KMS-11 (cell line): ENCODE results near the gene LUC7L.
A peak's percentile ranks its signal among the peaks of the same experiment; 100 is the strongest.
"Not testable (repeated sequence)": the region's sequence is repeated elsewhere in the genome, so short reads cannot be mapped to it uniquely, and the experiment has no call there.

ENCODE experiments used
- H2AFZ ChIP-seq: fragments of 200-600 bp; sonication (generic); 2 replicates; pipeline ENCODE4 v1.6.1; 2016; ENCODE audit warnings: antibody characterized with exemption, mixed run types, low read depth
- H3K27ac ChIP-seq: fragments of 200-600 bp; sonication (generic); 2 replicates; pipeline ENCODE4 v1.6.1; 2016; ENCODE audit warnings: mild to moderate bottlenecking, mixed run types
- H3K27me3 ChIP-seq: fragments of 200-600 bp; sonication (generic); 2 replicates; pipeline ENCODE4 v1.6.1; 2017; ENCODE audit warnings: mild to moderate bottlenecking, low read depth, mixed run types, moderate library complexity; ENCODE audit not compliant: insufficient read depth
- H3K36me3 ChIP-seq: fragments of 200-600 bp; sonication (generic); 2 replicates; pipeline ENCODE4 v1.6.1; 2017; ENCODE audit warnings: mild to moderate bottlenecking, mixed run types; ENCODE audit not compliant: insufficient read depth
- H3K4me1 ChIP-seq: fragments of 200-600 bp; sonication (generic); 2 replicates; pipeline ENCODE4 v1.6.1; 2016; ENCODE audit warnings: mild to moderate bottlenecking, low read depth, mixed run types; ENCODE audit not compliant: poor library complexity, severe bottlenecking
- H3K4me2 ChIP-seq: fragments of 200-600 bp; sonication (generic); 2 replicates; pipeline ENCODE4 v1.7.0; 2016; ENCODE audit warnings: mild to moderate bottlenecking, mixed run types
- H3K4me3 ChIP-seq: fragments of 200-600 bp; sonication (generic); IDR thresholded peaks from 2 replicates; pipeline ENCODE4 v1.6.1; 2017; ENCODE audit warnings: low read depth, low read length, mixed read lengths; ENCODE audit not compliant: insufficient read depth
- H3K79me2 ChIP-seq: fragments of 200-600 bp; sonication (generic); 2 replicates; pipeline ENCODE4 v1.6.1; 2016; ENCODE audit warnings: low read depth, mixed run types; ENCODE audit not compliant: insufficient read depth
- H3K9ac ChIP-seq: fragments of 200-600 bp; sonication (generic); 2 replicates; pipeline ENCODE4 v1.6.1; 2016; ENCODE audit warnings: mild to moderate bottlenecking, mixed run types
- H4K20me1 ChIP-seq: fragments of 200-600 bp; sonication (generic); 2 replicates; pipeline ENCODE4 v1.6.1; 2016; ENCODE audit warnings: mild to moderate bottlenecking, mixed run types; ENCODE audit not compliant: insufficient read depth
- CTCF ChIP-seq: fragments of 200-600 bp; sonication (generic); conservative IDR thresholded peaks from 2 replicates; pipeline ENCODE4 v1.6.1; 2017; ENCODE audit warnings: low read depth, mild to moderate bottlenecking, antibody characterized with exemption, low read length, moderate library complexity, mixed read lengths

LUC7L gene

GRCh38 chr16:228151-228851 lies 948 bp downstream of the LUC7L start:
- H4K20me1 ChIP-seq, result peaks cover 18% of the 10 kb centered on the region; the same call in 1 of the 2 replicates
- H3K36me3 ChIP-seq, result peaks cover 11% of the 10 kb centered on the region; the same call in 1 of the 2 replicates
- peak overlapping the region; percentile 80 for H3K27ac ChIP-seq
- H2AFZ ChIP-seq, result peak overlapping the region; percentile 85
- peaks cover 21% of the 10 kb centered on the region for H3K4me1 ChIP-seq
- peak overlapping the region; percentile 90 for H3K9ac ChIP-seq
- H3K4me3 ChIP-seq, result peak overlapping the region; percentile 28
- H3K4me2 ChIP-seq, result peak overlapping the region; percentile 94
- H3K27me3 ChIP-seq, result no peaks in the 10 kb centered on the region
- TF ChIP-seq CTCF, result no peak
- H3K79me2 ChIP-seq, result peaks cover 52% of the 10 kb centered on the region

- Histone ChIP-seq H4K20me1 (no peaks in the 10 kb centered on the region), H3K27ac (no peak overlapping the region), H3K36me3 (peaks cover 7% of the 10 kb centered on the region; the same call in 1 of the 2 replicates), H3K4me1 (no peaks in the 10 kb centered on the region), H3K4me3 (no peak overlapping the region), H3K4me2 (no peak overlapping the region), H2AFZ (no peak overlapping the region), H3K27me3 (no peaks in the 10 kb centered on the region), H3K79me2 (peaks cover 26% of the 10 kb centered on the region; the same call in 1 of the 2 replicates), H3K9ac (no peak overlapping the region)
- no peak for TF ChIP-seq CTCF
Measured at GRCh38 chr16:220021-220420, 9.2 kb downstream of the LUC7L start.

DNA sequence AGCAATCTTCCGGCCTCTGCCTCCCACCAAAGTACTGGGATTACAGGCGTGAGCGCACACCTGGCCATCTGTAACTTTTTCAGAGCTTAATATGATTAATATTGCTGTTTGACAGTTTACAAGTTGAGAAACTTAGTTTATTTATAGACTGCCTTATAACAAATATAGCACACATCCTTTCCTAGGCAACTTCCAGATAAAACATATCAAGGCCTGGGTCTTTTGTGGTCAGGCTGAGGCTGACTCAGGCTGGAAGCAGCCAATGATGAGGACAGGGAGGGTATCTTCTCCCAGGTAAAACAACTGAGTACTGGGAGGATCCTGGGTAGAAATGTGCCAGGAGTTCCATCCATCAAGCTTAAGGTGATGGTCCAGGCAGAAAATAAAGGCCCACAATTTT lies 16.2 kb downstream of the LUC7L start:
- Histone ChIP-seq H3K36me3 (no peaks in the 10 kb centered on the region; the same call in 1 of the 2 replicates), H4K20me1 (0 out of 2 replicates have a peak, but pooled peaks cover 4% of the 10 kb centered on the region), H3K27ac (no peak overlapping the region), H2AFZ (no peak overlapping the region), H3K4me2 (no peak overlapping the region), H3K4me3 (no peak overlapping the region), H3K4me1 (no peaks in the 10 kb centered on the region), H3K9ac (no peak overlapping the region), H3K27me3 (no peaks in the 10 kb centered on the region), H3K79me2 (peaks cover 14% of the 10 kb centered on the region; the same call in 1 of the 2 replicates)
- TF ChIP-seq CTCF, result no peak

DNA sequence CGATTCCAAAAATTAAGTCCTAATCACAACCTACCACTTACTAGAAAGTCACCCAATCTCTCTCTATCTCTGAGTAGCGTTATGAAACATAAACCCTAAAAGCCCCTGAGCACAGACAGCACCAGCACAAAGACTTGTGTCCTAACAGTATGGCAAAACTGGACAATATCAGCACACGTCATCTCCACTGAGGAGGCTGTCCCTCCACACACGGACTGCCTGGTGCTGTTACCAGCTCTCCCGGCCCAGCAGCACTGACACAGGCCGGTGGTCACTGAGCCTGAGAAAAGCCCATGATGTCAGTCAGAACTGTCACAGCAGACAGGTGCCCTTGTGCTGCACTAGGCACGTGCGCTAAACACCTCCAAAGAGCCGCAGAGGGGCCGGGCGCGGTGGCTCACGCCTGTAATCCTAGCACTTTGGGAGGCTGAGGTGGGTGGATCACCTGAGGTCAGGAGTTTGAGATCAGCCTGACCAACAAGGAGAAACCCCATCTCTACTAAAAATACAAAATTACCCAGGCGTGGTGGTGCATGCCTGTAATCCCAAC lies 17.5 kb downstream of the LUC7L start:
- H3K79me2 ChIP-seq, result peaks cover 14% of the 10 kb centered on the region; the same call in 1 of the 2 replicates
- H4K20me1 ChIP-seq, H3K36me3 ChIP-seq: not testable (repeated sequence)

DNA sequence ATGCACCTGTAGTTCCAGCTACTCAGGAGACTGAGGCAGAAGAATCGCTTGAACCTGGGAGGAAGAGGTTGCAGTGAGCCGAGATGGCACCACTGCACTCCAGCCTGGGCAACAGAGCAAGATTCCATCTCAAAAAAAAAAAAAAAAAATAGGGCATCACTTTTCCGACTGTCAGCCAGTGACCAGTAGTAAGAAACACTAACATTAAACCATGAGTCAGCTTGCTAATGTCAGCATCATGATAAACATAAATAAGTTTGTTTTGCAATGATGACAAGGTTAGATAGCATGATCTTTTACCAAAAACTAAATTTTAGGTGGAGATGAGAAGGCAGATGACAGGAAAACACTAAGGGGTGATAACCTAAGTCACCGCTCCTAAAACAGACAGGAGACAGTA lies 19.9 kb downstream of the LUC7L start:
- not testable (repeated sequence) for H3K4me1 ChIP-seq, H3K27me3 ChIP-seq, H3K27ac ChIP-seq, H3K79me2 ChIP-seq, H4K20me1 ChIP-seq, H2AFZ ChIP-seq, H3K4me3 ChIP-seq, H3K4me2 ChIP-seq, H3K9ac ChIP-seq
- H3K36me3 ChIP-seq, result peaks cover 10% of the 10 kb centered on the region; the same call in 1 of the 2 replicates

More for the DNA sequence above, 17.5 kb downstream of the LUC7L start:
- H3K27me3 ChIP-seq, H2AFZ ChIP-seq, H3K27ac ChIP-seq, H3K9ac ChIP-seq, H3K4me3 ChIP-seq, H3K4me1 ChIP-seq, H3K4me2 ChIP-seq: not testable (repeated sequence)

GRCh38 chr16:204046-204445 lies 25.2 kb downstream of the LUC7L start:
- H4K20me1 ChIP-seq, H3K4me2 ChIP-seq, H3K9ac ChIP-seq, H3K4me3 ChIP-seq, H3K27me3 ChIP-seq, H3K79me2 ChIP-seq, H3K4me1 ChIP-seq, H2AFZ ChIP-seq, H3K27ac ChIP-seq: not testable (repeated sequence)
- H3K36me3 ChIP-seq, result peaks cover 19% of the 10 kb centered on the region; the same call in 1 of the 2 replicates
